A673 (cell line): ENCODE results near the gene THBS2. TPM values are rescaled to one million over a fixed set of nuclear protein-coding genes. Genes with fewer than 3 reads are reported as not detected.

ENCODE experiments used
- BruUV-seq: library from RNA; stranded (reverse); fragments of 400-500 nt; replicated peaks from 2 replicates; lab custom pipeline; 2021; lab: Mats Ljungman, UMichigan
- CTCF ChIA-PET: fragments of 300-600 bp; sonication (Branson Sonifier 250); formaldehyde crosslinking; loops from one replicate; lab custom pipeline; 2022; ENCODE audit warnings: antibody characterized with exemption; lab: Charles Lee
- POLR2A ChIA-PET: fragments of 300-600 bp; sonication (Branson Sonifier 250); formaldehyde crosslinking; loops from one replicate; lab custom pipeline; 2022; ENCODE audit warnings: antibody characterized with exemption; ENCODE audit not compliant: low non-redundant PET; lab: Charles Lee
- DNase-seq: peaks from one replicate; pipeline ENCODE4 v3.0.0-alpha.2; 2015; ENCODE audit warnings: low spot score
- H3K27ac ChIP-seq: fragments of 200-600 bp; sonication (generic); 2 replicates; pipeline ENCODE4 v1.5.1; 2016; ENCODE audit warnings: mixed run types, low read depth, mild to moderate bottlenecking, mixed read lengths, antibody characterized with exemption, low read length; ENCODE audit not compliant: poor library complexity, severe bottlenecking
- H3K27me3 ChIP-seq: fragments of 200-600 bp; sonication (generic); replicated peaks from 2 replicates; pipeline ENCODE4 v1.6.1; 2017; ENCODE audit warnings: mixed run types, low read depth, mild to moderate bottlenecking, mixed read lengths, antibody characterized with exemption, low read length; ENCODE audit not compliant: insufficient read depth, poor library complexity
- H3K36me3 ChIP-seq: fragments of 200-600 bp; sonication (generic); 2 replicates; pipeline ENCODE4 v1.6.1; 2016; ENCODE audit warnings: mixed run types, mild to moderate bottlenecking, mixed read lengths, antibody characterized with exemption, low read length; ENCODE audit not compliant: insufficient read depth, poor library complexity, severe bottlenecking
- H3K4me1 ChIP-seq: fragments of 200-600 bp; sonication (generic); 2 replicates; pipeline ENCODE4 v1.6.1; 2017; ENCODE audit warnings: mixed run types, mild to moderate bottlenecking, mixed read lengths, antibody characterized with exemption, low read length; ENCODE audit not compliant: insufficient read depth, poor library complexity, severe bottlenecking
- H3K4me3 ChIP-seq: fragments of 200-600 bp; sonication (generic); 2 replicates; pipeline ENCODE4 v1.5.1; 2016; ENCODE audit warnings: low read depth, mixed run types, mild to moderate bottlenecking, mixed read lengths, low read length; ENCODE audit not compliant: poor library complexity, severe bottlenecking
- H3K9me3 ChIP-seq: fragments of 200-600 bp; sonication (generic); 2 replicates; pipeline ENCODE4 v1.6.1; 2016; ENCODE audit warnings: mixed run types, low read depth, mild to moderate bottlenecking, mixed read lengths, antibody characterized with exemption, low read length; ENCODE audit not compliant: poor library complexity, severe bottlenecking
- EZH2 ChIP-seq: fragments of 200-600 bp; sonication (generic); IDR thresholded peaks from 2 replicates; pipeline ENCODE4 v1.6.1; 2017; ENCODE audit warnings: borderline replicate concordance, low read depth, mild to moderate bottlenecking, mixed read lengths, antibody characterized with exemption, low read length; ENCODE audit not compliant: poor library complexity, severe bottlenecking
- intact Hi-C: fragments of 100-400 bp; cut with micrococcal nuclease; formaldehyde crosslinking; loops from one replicate; pipeline ENCODE4 v1.10.0; 2022; ENCODE audit not compliant: unreplicated experiment
- total RNA-seq: library from RNA; stranded (reverse); gene quantifications from 2 replicates; pipeline ENCODE4 v1.2.3, GENCODE V29; 2021
- TF ChIP-seq, protein P1 (sequence below): fragments of 300-800, 200-600 bp; sonication (generic); conservative IDR thresholded peaks from 2 replicates; pipeline ENCODE4 v1.5.1; 2017; ENCODE audit warnings: low read depth, mild to moderate bottlenecking, antibody characterized with exemption, low read length, moderate library complexity, mixed read lengths

Gene THBS2
- total RNA-seq, 1 experiment from 2014 or later: 0.13 TPM

DNA sequence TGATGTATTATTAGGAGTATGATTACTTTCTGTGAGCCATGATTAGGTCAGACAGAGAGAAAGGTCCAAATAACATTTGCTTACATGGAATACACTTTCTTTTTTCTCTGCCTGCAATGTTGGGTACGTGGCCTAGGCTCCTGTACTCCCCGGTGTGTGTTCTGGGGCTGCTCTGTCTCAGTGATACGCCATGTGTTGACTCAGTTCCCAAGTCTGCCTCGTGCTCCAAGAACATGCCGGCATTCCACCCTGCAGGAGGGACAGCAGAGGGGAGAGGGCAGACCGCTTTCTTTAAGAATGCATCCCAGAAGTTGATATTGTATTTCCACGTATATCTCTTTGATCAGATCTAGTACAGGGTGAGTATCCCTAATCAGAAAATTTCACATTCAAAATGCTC, 33.3 kb upstream of the THBS2 start:
- Histone ChIP-seq H3K9me3 (no peaks in the 10 kb centered on the region), H3K27ac (no peak overlapping the region), H3K27me3 (no peaks in the 10 kb centered on the region), H3K4me3 (no peak overlapping the region), H3K36me3 (no peaks in the 10 kb centered on the region), H3K4me1 (no peaks in the 10 kb centered on the region)
- no peak for DNase-seq
- ChIA-PET CTCF (no interaction called here), POLR2A (no interaction called here)
- intact Hi-C loops: no loop called here
- no TSS peak for BruUV-seq
- TF ChIP-seq, protein P1, sequence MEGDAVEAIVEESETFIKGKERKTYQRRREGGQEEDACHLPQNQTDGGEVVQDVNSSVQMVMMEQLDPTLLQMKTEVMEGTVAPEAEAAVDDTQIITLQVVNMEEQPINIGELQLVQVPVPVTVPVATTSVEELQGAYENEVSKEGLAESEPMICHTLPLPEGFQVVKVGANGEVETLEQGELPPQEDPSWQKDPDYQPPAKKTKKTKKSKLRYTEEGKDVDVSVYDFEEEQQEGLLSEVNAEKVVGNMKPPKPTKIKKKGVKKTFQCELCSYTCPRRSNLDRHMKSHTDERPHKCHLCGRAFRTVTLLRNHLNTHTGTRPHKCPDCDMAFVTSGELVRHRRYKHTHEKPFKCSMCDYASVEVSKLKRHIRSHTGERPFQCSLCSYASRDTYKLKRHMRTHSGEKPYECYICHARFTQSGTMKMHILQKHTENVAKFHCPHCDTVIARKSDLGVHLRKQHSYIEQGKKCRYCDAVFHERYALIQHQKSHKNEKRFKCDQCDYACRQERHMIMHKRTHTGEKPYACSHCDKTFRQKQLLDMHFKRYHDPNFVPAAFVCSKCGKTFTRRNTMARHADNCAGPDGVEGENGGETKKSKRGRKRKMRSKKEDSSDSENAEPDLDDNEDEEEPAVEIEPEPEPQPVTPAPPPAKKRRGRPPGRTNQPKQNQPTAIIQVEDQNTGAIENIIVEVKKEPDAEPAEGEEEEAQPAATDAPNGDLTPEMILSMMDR: no peak
- no peak for TF ChIP-seq EZH2

- Histone ChIP-seq H3K4me1 (no peaks in the 10 kb centered on the region), H3K9me3 (no peaks in the 10 kb centered on the region), H3K36me3 (no peaks in the 10 kb centered on the region), H3K27me3 (no peaks in the 10 kb centered on the region), H3K27ac (no peak overlapping the region), H3K4me3 (no peak overlapping the region)
- TF ChIP-seq, protein P1: no peak
- ChIA-PET CTCF (no interaction called here), POLR2A (no interaction called here)
- DNase-seq: no peak
- BruUV-seq: no TSS peak
- intact Hi-C loops: no loop called here
Observed at GRCh38 chr6:169285165-169285564, 31.5 kb upstream of the THBS2 start.

- intact Hi-C loops: no loop called here
- CTCF ChIA-PET: no interaction called here
- H3K4me3 ChIP-seq: no peak overlapping the region
Observed at GRCh38 chr6:169283924-169284323, 30.3 kb upstream of the THBS2 start.

More at GRCh38 chr6:169283924-169284323, 30.3 kb upstream of the THBS2 start:
- H3K9me3 ChIP-seq: no peaks in the 10 kb centered on the region
- H3K4me1 ChIP-seq: no peaks in the 10 kb centered on the region
- DNase-seq: no peak
- no peaks in the 10 kb centered on the region for H3K27me3 ChIP-seq
- POLR2A ChIA-PET: no interaction called here
- TF ChIP-seq, protein P1: no peak
- TF ChIP-seq EZH2: no peak
- BruUV-seq: no TSS peak
- no peaks in the 10 kb centered on the region for H3K36me3 ChIP-seq
- H3K27ac ChIP-seq: no peak overlapping the region
